Measurements from ENCODE around the gene PXN.
"Not testable (repeated sequence)": the region's sequence is repeated elsewhere in the genome, so short reads cannot be mapped to it uniquely, and the experiment has no call there.

Gene PXN

GRCh38 chr12:120261951-120262851 is 3.3 kb downstream of the PXN start:
- H3K9ac ChIP-seq (ENCODE audit: low read length in 5 of 5), result peak overlapping the region in 4 of 5 donors; percentile 57 to 91 (median 68)
- no peaks in the 10 kb centered on the region for H3K36me3 ChIP-seq (ENCODE audit: control insufficient read depth in 5 of 5, insufficient read depth in 5 of 5, low read length in 5 of 5)
- peak overlapping the region; percentile 90 for H3K27ac ChIP-seq (ENCODE audit: low read depth, low read length)
- peaks cover 18 to 83% (median 70%) of the 10 kb centered on the region in 5 donors for H3K4me1 ChIP-seq (ENCODE audit: control insufficient read depth in 5 of 5, insufficient read depth in 5 of 5, low read length in 5 of 5)
- no peaks in the 10 kb centered on the region for H3K9me3 ChIP-seq (ENCODE audit: control insufficient read depth in 5 of 5, low read length in 5 of 5)
- H3K27me3 ChIP-seq (ENCODE audit: control insufficient read depth in 5 of 5, insufficient read depth in 4 of 5, low read length in 5 of 5), result no peaks in the 10 kb centered on the region
- peak overlapping the region; percentile 71 to 85 (median 81) for H3K4me3 ChIP-seq (ENCODE audit: low read depth in 1 of 5, low read length in 5 of 5)

DNA sequence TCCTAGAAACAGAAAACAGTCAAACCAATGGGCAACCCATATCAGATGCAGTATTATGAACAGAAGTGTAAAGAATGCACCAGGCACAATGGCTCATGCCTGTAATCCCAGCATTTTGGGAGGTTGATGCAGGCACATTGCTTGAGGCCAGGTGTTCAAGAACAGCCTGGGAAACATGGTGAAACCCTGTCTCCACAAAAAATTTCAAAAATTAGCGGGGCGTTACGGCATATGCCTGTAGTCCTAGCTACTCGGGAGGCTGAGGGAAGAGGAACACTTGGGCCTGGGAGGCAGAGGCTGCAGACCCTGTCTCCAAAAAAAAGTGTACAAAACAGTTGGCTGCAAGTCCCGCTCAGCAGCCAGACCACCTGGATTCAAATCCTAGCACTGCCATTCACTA is 4.9 kb downstream of the PXN start:
- no peak overlapping the region for H3K9ac ChIP-seq (ENCODE audit: low read length in 5 of 5)
- no peaks in the 10 kb centered on the region for H3K27me3 ChIP-seq (ENCODE audit: control insufficient read depth in 5 of 5, insufficient read depth in 4 of 5, low read length in 5 of 5)
- H3K4me3 ChIP-seq (ENCODE audit: low read depth in 1 of 5, low read length in 5 of 5), result no peak overlapping the region
- no peaks in the 10 kb centered on the region for H3K9me3 ChIP-seq (ENCODE audit: control insufficient read depth in 5 of 5, low read length in 5 of 5)
- peaks cover 18 to 93% (median 83%) of the 10 kb centered on the region in 5 donors for H3K4me1 ChIP-seq (ENCODE audit: control insufficient read depth in 5 of 5, insufficient read depth in 5 of 5, low read length in 5 of 5)
- H3K36me3 ChIP-seq (ENCODE audit: control insufficient read depth in 5 of 5, insufficient read depth in 5 of 5, low read length in 5 of 5), result no peaks in the 10 kb centered on the region
- peak overlapping the region; percentile 69 for H3K27ac ChIP-seq (ENCODE audit: low read depth, low read length)

- peak overlapping the region in 3 of 5 donors; percentile 13 to 32 (median 24) for H3K4me3 ChIP-seq (ENCODE audit: low read depth in 1 of 5, low read length in 5 of 5)
- H3K36me3 ChIP-seq (ENCODE audit: control insufficient read depth in 5 of 5, insufficient read depth in 5 of 5, low read length in 5 of 5), result peaks cover 0 to 4% (median 0%) of the 10 kb centered on the region in 5 donors
- H3K27ac ChIP-seq (ENCODE audit: low read depth, low read length), result peak overlapping the region; percentile 69
- H3K9me3 ChIP-seq (ENCODE audit: control insufficient read depth in 5 of 5, low read length in 5 of 5), result no peaks in the 10 kb centered on the region
- H3K9ac ChIP-seq (ENCODE audit: low read length in 5 of 5), result peak overlapping the region in 1 of 5 donors; percentile 35
- H3K4me1 ChIP-seq (ENCODE audit: control insufficient read depth in 5 of 5, insufficient read depth in 5 of 5, low read length in 5 of 5), result peaks cover 18 to 92% (median 78%) of the 10 kb centered on the region in 5 donors
- no peaks in the 10 kb centered on the region for H3K27me3 ChIP-seq (ENCODE audit: control insufficient read depth in 5 of 5, insufficient read depth in 4 of 5, low read length in 5 of 5)
These were observed 5.9 kb downstream of the PXN start for GRCh38 chr12:120259418-120260202.

DNA sequence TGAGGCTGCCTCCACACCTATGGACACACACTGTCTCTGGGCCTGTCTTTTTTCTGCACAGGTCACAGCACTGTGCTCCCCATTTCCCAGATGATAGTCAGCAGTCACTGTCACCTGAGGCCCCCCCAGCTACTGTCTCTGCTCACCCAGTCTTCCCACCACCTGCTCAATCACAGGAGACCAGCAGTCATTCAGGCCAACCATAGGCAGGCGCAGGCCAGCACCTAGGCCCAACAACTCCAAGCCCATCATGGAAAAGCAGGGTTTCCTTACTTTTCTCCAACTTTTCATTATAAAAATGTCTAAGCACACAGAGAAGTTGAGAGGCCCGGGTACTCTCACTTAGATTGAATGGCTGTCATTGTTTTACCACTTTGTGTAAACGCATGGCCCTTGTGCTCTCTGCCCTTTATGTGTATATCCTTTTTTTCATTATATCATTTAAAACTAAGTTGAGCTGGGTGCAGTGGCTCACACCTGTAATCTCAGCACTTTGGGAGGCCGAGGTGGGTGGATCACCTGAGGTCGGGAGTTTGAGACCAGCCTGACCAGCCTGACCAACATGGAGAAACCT is 7.1 kb downstream of the PXN start:
- no peaks in the 10 kb centered on the region for H3K27me3 ChIP-seq (ENCODE audit: control insufficient read depth in 5 of 5, insufficient read depth in 4 of 5, low read length in 5 of 5)
- H3K4me3 ChIP-seq (ENCODE audit: low read depth in 1 of 5, low read length in 5 of 5), result no peak overlapping the region
- H3K27ac ChIP-seq (ENCODE audit: low read depth, low read length), result peak overlapping the region; percentile 80
- no peak overlapping the region for H3K9ac ChIP-seq (ENCODE audit: low read length in 5 of 5)
- peaks cover 17 to 88% (median 66%) of the 10 kb centered on the region in 5 donors for H3K4me1 ChIP-seq (ENCODE audit: control insufficient read depth in 5 of 5, insufficient read depth in 5 of 5, low read length in 5 of 5)
- H3K36me3 ChIP-seq (ENCODE audit: control insufficient read depth in 5 of 5, insufficient read depth in 5 of 5, low read length in 5 of 5), result peaks cover 0 to 4% (median 0%) of the 10 kb centered on the region in 5 donors
- no peaks in the 10 kb centered on the region for H3K9me3 ChIP-seq (ENCODE audit: control insufficient read depth in 5 of 5, low read length in 5 of 5)

GRCh38 chr12:120257041-120257821 is 8.3 kb downstream of the PXN start:
- peaks cover 0 to 4% (median 0%) of the 10 kb centered on the region in 5 donors for H3K36me3 ChIP-seq (ENCODE audit: control insufficient read depth in 5 of 5, insufficient read depth in 5 of 5, low read length in 5 of 5)
- H3K27me3 ChIP-seq (ENCODE audit: control insufficient read depth in 5 of 5, insufficient read depth in 4 of 5, low read length in 5 of 5), result no peaks in the 10 kb centered on the region
- H3K4me3 ChIP-seq (ENCODE audit: low read depth in 1 of 5, low read length in 5 of 5), result peak overlapping the region in 1 of 5 donors; percentile 14
- peak overlapping the region; percentile 80 for H3K27ac ChIP-seq (ENCODE audit: low read depth, low read length)
- H3K4me1 ChIP-seq (ENCODE audit: control insufficient read depth in 5 of 5, insufficient read depth in 5 of 5, low read length in 5 of 5), result peaks cover 10 to 88% (median 59%) of the 10 kb centered on the region in 5 donors
- H3K9ac ChIP-seq (ENCODE audit: low read length in 5 of 5), result peak overlapping the region in 2 of 5 donors; percentile 28 to 61
- no peaks in the 10 kb centered on the region for H3K9me3 ChIP-seq (ENCODE audit: control insufficient read depth in 5 of 5, low read length in 5 of 5)

DNA sequence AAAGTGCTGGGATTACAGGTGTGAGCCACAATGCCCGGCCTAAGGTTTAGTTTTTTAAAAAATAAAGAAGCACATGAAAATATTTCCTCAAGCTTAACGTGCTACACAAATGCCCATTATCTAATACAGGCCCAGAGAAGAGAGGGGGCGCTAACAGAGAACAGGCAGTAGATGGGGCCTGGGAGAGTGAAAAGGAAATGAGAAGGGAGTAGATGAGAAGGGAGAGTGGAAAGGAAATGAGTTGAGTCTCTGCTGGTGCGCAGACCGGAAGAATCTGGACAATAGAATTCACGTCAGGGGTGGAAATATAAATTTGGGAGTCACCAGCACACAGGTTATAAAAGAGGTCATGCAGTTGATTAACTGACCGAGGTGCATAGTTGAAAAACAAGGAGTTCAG is 10.7 kb downstream of the PXN start:
- Histone ChIP-seq H3K27ac (ENCODE audit: low read depth, low read length) (peak overlapping the region; percentile 69), H3K9me3 (ENCODE audit: control insufficient read depth in 5 of 5, low read length in 5 of 5) (no peaks in the 10 kb centered on the region), H3K9ac (ENCODE audit: low read length in 5 of 5) (no peak overlapping the region), H3K4me1 (ENCODE audit: control insufficient read depth in 5 of 5, insufficient read depth in 5 of 5, low read length in 5 of 5) (peaks cover 12 to 85% (median 56%) of the 10 kb centered on the region in 5 donors), H3K27me3 (ENCODE audit: control insufficient read depth in 5 of 5, insufficient read depth in 4 of 5, low read length in 5 of 5) (no peaks in the 10 kb centered on the region), H3K4me3 (ENCODE audit: low read depth in 1 of 5, low read length in 5 of 5) (no peak overlapping the region), H3K36me3 (ENCODE audit: control insufficient read depth in 5 of 5, insufficient read depth in 5 of 5, low read length in 5 of 5) (peaks cover 0 to 4% (median 0%) of the 10 kb centered on the region in 5 donors)

GRCh38 chr12:120253313-120253712 is 12.2 kb downstream of the PXN start:
- Histone ChIP-seq H3K27ac (ENCODE audit: low read depth, low read length) (peak overlapping the region; percentile 32), H3K4me1 (ENCODE audit: control insufficient read depth in 5 of 5, insufficient read depth in 5 of 5, low read length in 5 of 5) (peaks cover 20 to 85% (median 53%) of the 10 kb centered on the region in 5 donors)
- H3K9me3 ChIP-seq (ENCODE audit: control insufficient read depth in 5 of 5, low read length in 5 of 5); H3K36me3 ChIP-seq (ENCODE audit: control insufficient read depth in 5 of 5, insufficient read depth in 5 of 5, low read length in 5 of 5); H3K9ac ChIP-seq (ENCODE audit: low read length in 5 of 5); H3K27me3 ChIP-seq (ENCODE audit: control insufficient read depth in 5 of 5, insufficient read depth in 4 of 5, low read length in 5 of 5); H3K4me3 ChIP-seq (ENCODE audit: low read depth in 1 of 5, low read length in 5 of 5): not testable (repeated sequence)

DNA sequence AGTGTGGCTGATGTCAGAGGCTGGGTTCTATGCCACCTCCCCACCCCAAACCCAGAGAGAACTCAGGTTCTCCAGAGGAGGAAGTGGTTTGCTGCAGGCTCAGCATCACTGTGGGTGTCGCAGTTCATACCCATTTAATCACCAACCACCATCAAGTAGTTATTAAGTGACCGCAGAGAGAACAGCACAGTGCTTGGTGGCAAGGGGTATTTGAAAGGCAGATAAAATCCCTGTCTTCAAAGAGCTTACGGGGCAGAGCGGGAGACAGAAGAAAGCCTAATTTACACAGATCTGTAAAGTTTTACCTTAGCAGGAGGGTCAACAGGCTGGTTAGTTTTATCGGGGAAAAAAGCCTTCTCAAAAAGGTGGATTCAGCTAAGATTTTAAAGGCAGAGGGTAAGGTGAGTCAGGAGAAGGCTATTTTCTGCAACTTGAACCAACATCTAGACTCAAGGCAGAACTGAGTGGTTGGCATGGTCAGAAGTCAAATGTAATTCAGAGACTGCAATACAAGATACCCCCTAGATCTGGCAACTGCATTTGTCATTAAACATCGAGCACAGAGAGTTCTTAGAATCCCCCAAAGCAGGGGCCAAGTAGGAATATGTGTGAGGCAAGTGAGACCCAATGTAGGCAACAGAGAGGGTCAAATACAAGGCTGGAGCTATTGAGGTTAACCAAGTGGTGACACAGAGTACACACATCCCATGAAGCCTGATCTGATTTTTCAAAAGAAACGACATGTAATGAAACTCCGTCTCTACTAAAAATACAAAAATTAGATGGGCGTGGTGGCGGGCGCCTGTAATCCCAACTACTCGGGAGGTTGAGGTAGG is 13.2 kb downstream of the PXN start:
- H3K27me3 ChIP-seq (ENCODE audit: control insufficient read depth in 5 of 5, insufficient read depth in 4 of 5, low read length in 5 of 5), result no peaks in the 10 kb centered on the region
- H3K36me3 ChIP-seq (ENCODE audit: control insufficient read depth in 5 of 5, insufficient read depth in 5 of 5, low read length in 5 of 5), result peaks cover 0 to 4% (median 0%) of the 10 kb centered on the region in 5 donors
- peak overlapping the region in 1 of 5 donors; percentile 12 for H3K9ac ChIP-seq (ENCODE audit: low read length in 5 of 5)
- H3K4me3 ChIP-seq (ENCODE audit: low read depth in 1 of 5, low read length in 5 of 5), result no peak overlapping the region
- peaks cover 18 to 84% (median 48%) of the 10 kb centered on the region in 5 donors for H3K4me1 ChIP-seq (ENCODE audit: control insufficient read depth in 5 of 5, insufficient read depth in 5 of 5, low read length in 5 of 5)
- peak overlapping the region; percentile 32 for H3K27ac ChIP-seq (ENCODE audit: low read depth, low read length)
- H3K9me3 ChIP-seq (ENCODE audit: control insufficient read depth in 5 of 5, low read length in 5 of 5), result no peaks in the 10 kb centered on the region

All from subcutaneous abdominal adipose tissue (tissue), 5 donors.